Medulla oblongata (tissue), 1 donor: ENCODE results near the gene OR4D9.

ENCODE experiments used
- DNase-seq: peaks from one replicate; pipeline ENCODE4 v3.0.0-alpha.2; 2015; ENCODE audit errors: extremely low spot score

Gene OR4D9

GRCh38 chr11:59550842-59551658 is 39.7 kb downstream of the OR4D9 start:
- peak; percentile 90 for DNase-seq

- DNase-seq: peak; percentile 73
Measured at GRCh38 chr11:59551659-59552521, 40.6 kb downstream of the OR4D9 start.

GRCh38 chr11:59552844-59553243 is 41.5 kb downstream of the OR4D9 start:
- no peak for DNase-seq

- DNase-seq: no peak
Measured at GRCh38 chr11:59553323-59553722, 42.0 kb downstream of the OR4D9 start.

- DNase-seq: no peak
Measured at GRCh38 chr11:59555601-59556114, 44.3 kb downstream of the OR4D9 start.

GRCh38 chr11:59556115-59556916 is 45.0 kb downstream of the OR4D9 start:
- peak; percentile 75 for DNase-seq

GRCh38 chr11:59556917-59557348 is 45.6 kb downstream of the OR4D9 start:
- DNase-seq: no peak

- peak; percentile 68 for DNase-seq
Measured at GRCh38 chr11:59558270-59558643, 46.9 kb downstream of the OR4D9 start.

GRCh38 chr11:59559886-59560285 is 48.5 kb downstream of the OR4D9 start:
- DNase-seq: no peak

GRCh38 chr11:59560290-59560701 is 49.0 kb downstream of the OR4D9 start:
- peak; percentile 88 for DNase-seq

- DNase-seq: peak; percentile 85
Measured at GRCh38 chr11:59560702-59561473, 49.5 kb downstream of the OR4D9 start.

- no peak for DNase-seq
Measured at GRCh38 chr11:59562292-59562691, 51.0 kb downstream of the OR4D9 start.
